Measurements from ENCODE around the gene LGALSL.

The LGALSL gene

DNA sequence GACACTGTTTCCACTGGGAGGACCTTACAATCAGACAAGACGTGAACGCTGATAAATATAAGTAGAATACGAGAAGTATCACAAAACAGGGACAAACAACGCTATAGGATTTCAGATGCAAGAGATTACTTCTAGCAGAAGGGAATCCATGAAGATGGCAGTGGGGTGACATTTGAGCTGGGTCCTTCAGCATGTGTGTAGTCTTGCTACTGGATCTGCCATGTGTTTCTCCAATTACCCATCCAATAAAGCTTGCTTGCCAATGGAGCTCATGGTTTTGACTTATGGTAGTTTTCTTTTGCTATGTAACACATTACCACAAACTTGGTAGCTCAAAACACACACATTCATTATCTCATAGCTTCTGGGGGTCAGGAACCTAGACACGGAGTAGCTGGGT, 32.8 kb upstream of the LGALSL start:
- no peaks in the 10 kb centered on the region for H3K36me3 ChIP-seq
- TF ChIP-seq, protein P1, sequence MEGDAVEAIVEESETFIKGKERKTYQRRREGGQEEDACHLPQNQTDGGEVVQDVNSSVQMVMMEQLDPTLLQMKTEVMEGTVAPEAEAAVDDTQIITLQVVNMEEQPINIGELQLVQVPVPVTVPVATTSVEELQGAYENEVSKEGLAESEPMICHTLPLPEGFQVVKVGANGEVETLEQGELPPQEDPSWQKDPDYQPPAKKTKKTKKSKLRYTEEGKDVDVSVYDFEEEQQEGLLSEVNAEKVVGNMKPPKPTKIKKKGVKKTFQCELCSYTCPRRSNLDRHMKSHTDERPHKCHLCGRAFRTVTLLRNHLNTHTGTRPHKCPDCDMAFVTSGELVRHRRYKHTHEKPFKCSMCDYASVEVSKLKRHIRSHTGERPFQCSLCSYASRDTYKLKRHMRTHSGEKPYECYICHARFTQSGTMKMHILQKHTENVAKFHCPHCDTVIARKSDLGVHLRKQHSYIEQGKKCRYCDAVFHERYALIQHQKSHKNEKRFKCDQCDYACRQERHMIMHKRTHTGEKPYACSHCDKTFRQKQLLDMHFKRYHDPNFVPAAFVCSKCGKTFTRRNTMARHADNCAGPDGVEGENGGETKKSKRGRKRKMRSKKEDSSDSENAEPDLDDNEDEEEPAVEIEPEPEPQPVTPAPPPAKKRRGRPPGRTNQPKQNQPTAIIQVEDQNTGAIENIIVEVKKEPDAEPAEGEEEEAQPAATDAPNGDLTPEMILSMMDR (IDR thresholded peaks at IDR 0.05; ENCODE audit: low read depth, low read length): no peak

GRCh38 chr2:64422466-64422865, 31.5 kb upstream of the LGALSL start:
- H3K4me3 ChIP-seq (ENCODE audit: low read depth, low read length): no peak overlapping the region
- no peak overlapping the region for H3K27ac ChIP-seq
- no peak for DNase-seq
- H3K27me3 ChIP-seq (ENCODE audit: insufficient read depth, low read depth, severe bottlenecking): no peaks in the 10 kb centered on the region
- no peaks in the 10 kb centered on the region for H3K9me3 ChIP-seq (ENCODE audit: severe bottlenecking)
- TF ChIP-seq, protein P1 (IDR thresholded peaks at IDR 0.05; ENCODE audit: low read depth, low read length): no peak
- no peaks in the 10 kb centered on the region for H3K36me3 ChIP-seq

More for the DNA sequence above, 32.8 kb upstream of the LGALSL start:
- Histone ChIP-seq H3K27ac (no peak overlapping the region), H3K4me3 (ENCODE audit: low read depth, low read length) (no peak overlapping the region), H3K27me3 (ENCODE audit: insufficient read depth, low read depth, severe bottlenecking) (no peaks in the 10 kb centered on the region), H3K9me3 (ENCODE audit: severe bottlenecking) (no peaks in the 10 kb centered on the region)
- DNase-seq: no peak

DNA sequence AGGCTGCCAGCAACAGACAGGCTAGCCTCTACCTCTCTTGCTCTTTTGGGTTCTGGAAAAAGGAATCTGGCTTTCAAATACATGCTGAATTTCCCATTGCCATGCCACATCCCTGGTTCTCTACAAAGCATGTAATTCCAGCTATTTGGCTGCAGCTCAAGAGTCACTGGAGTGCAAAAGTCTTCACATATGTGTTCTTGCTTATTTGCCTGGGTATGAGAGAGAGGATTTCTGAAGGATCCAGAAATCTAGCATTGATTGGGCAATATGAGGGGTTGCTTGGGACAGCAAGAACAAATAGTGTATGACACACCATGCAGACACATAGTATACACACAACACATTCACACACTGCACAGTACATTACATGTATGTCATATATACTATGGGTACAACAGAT, 30.7 kb upstream of the LGALSL start:
- Histone ChIP-seq H3K27me3 (ENCODE audit: insufficient read depth, low read depth, severe bottlenecking) (no peaks in the 10 kb centered on the region), H3K27ac (no peak overlapping the region), H3K4me3 (ENCODE audit: low read depth, low read length) (no peak overlapping the region), H3K36me3 (no peaks in the 10 kb centered on the region), H3K9me3 (ENCODE audit: severe bottlenecking) (no peaks in the 10 kb centered on the region)
- DNase-seq: no peak
- TF ChIP-seq, protein P1 (IDR thresholded peaks at IDR 0.05; ENCODE audit: low read depth, low read length): no peak

GRCh38 chr2:64424416-64424987, 29.5 kb upstream of the LGALSL start:
- H3K36me3 ChIP-seq: no peaks in the 10 kb centered on the region
- TF ChIP-seq, protein P1 (IDR thresholded peaks at IDR 0.05; ENCODE audit: low read depth, low read length): no peak

GRCh38 chr2:64426183-64426952, 27.6 kb upstream of the LGALSL start:
- no peak overlapping the region for H3K4me3 ChIP-seq (ENCODE audit: low read depth, low read length)
- no peaks in the 10 kb centered on the region for H3K9me3 ChIP-seq (ENCODE audit: severe bottlenecking)
- DNase-seq: no peak
- H3K27me3 ChIP-seq (ENCODE audit: insufficient read depth, low read depth, severe bottlenecking): no peaks in the 10 kb centered on the region
- TF ChIP-seq, protein P1 (IDR thresholded peaks at IDR 0.05; ENCODE audit: low read depth, low read length): no peak
- H3K36me3 ChIP-seq: no peaks in the 10 kb centered on the region
- no peak overlapping the region for H3K27ac ChIP-seq

More at GRCh38 chr2:64424416-64424987, 29.5 kb upstream of the LGALSL start:
- Histone ChIP-seq H3K9me3 (ENCODE audit: severe bottlenecking) (no peaks in the 10 kb centered on the region), H3K4me3 (ENCODE audit: low read depth, low read length) (no peak overlapping the region), H3K27me3 (ENCODE audit: insufficient read depth, low read depth, severe bottlenecking) (no peaks in the 10 kb centered on the region), H3K27ac (no peak overlapping the region)
- DNase-seq: no peak
